ENCODE data around the gene ARL5A. TPM values are rescaled to one million over a fixed set of nuclear protein-coding genes. Genes with fewer than 3 reads are reported as not detected.

ARL5A gene
- total and polyA plus RNA-seq, 9 donors: 11.6 to 41.4 (median 33.3) TPM

DNA sequence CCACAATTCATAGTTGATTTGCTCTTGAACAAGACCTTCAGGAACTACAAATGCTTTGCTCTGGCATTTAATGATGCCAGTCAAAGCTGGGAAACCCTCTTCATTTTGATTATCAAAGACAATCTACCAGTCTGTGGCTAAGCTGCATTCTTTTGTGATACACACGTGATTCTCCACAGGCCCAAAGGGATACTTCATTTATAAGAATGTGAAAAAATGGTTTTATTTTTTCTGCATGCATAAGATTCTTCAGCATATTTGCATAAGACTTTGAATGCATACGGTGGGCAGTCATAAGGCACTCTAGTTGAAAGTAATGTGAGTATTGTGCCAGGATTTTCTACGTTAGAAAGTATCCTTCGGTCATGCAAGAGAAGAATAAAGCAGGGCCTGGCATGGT is 33.0 kb upstream of the ARL5A start:
- intact Hi-C loops (cut with DNase I): no loop called here
- 71 to 77% (median 73%) methylated on average over 4 of the region's 4 CpGs for WGBS, 3 donors
- H3K4me3 ChIP-seq: no peak overlapping the region
- no peak overlapping the region for H3K27ac ChIP-seq
- no peak for TF ChIP-seq POLR2A (IDR thresholded peaks at IDR 0.05)
- no peak for TF ChIP-seq EP300 (IDR thresholded peaks at IDR 0.05)
- TF ChIP-seq, protein P1, sequence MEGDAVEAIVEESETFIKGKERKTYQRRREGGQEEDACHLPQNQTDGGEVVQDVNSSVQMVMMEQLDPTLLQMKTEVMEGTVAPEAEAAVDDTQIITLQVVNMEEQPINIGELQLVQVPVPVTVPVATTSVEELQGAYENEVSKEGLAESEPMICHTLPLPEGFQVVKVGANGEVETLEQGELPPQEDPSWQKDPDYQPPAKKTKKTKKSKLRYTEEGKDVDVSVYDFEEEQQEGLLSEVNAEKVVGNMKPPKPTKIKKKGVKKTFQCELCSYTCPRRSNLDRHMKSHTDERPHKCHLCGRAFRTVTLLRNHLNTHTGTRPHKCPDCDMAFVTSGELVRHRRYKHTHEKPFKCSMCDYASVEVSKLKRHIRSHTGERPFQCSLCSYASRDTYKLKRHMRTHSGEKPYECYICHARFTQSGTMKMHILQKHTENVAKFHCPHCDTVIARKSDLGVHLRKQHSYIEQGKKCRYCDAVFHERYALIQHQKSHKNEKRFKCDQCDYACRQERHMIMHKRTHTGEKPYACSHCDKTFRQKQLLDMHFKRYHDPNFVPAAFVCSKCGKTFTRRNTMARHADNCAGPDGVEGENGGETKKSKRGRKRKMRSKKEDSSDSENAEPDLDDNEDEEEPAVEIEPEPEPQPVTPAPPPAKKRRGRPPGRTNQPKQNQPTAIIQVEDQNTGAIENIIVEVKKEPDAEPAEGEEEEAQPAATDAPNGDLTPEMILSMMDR (IDR thresholded peaks at IDR 0.05): no peak
- DNase-seq: no peak
- H3K27me3 ChIP-seq: no peaks in the 10 kb centered on the region
- H3K9me3 ChIP-seq: no peaks in the 10 kb centered on the region
- H3K4me1 ChIP-seq (ENCODE audit: insufficient read depth): no peaks in the 10 kb centered on the region
- H3K36me3 ChIP-seq: no peaks in the 10 kb centered on the region

DNA sequence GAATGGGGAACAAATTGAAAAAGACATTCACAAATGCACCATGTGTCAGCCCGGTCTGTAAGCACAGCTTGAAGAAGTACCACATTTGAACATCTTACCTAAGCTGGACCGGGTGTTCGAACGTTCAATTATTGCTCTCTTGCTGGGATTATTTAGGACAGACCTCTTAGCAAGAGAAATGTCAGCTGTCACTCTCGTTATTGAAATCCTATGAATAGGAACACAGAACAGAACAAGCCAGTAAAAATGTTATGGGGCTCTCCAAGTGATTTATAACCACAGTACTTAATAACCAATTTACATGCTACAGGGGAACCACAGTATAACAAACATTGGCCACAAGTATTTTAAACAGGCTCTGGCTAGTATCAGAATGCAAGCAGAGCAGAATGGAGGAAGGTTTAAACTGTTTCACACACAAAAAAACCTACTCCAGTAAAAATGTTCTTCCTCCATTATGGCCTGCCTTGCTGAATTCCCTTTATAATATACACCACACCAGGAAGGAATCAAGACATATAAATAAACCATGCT is 32.5 kb upstream of the ARL5A start:
- TF ChIP-seq, protein P1 (IDR thresholded peaks at IDR 0.05): no peak
- no peak for DNase-seq
- H3K4me1 ChIP-seq (ENCODE audit: insufficient read depth): no peaks in the 10 kb centered on the region
- WGBS, 3 donors: 46 to 68% (median 62%) methylated on average over 5 of the region's 5 CpGs
- intact Hi-C loops (cut with DNase I): no loop called here
- no peaks in the 10 kb centered on the region for H3K36me3 ChIP-seq
- H3K27me3 ChIP-seq: no peaks in the 10 kb centered on the region
- no peak overlapping the region for H3K27ac ChIP-seq
- no peaks in the 10 kb centered on the region for H3K9me3 ChIP-seq
- no peak overlapping the region for H3K4me3 ChIP-seq

GRCh38 chr2:151860210-151860609 is 32.0 kb upstream of the ARL5A start:
- H3K36me3 ChIP-seq: no peaks in the 10 kb centered on the region
- H3K9me3 ChIP-seq: no peaks in the 10 kb centered on the region
- 68 to 76% (median 70%) methylated on average over 4 of the region's 4 CpGs for WGBS, 3 donors
- no peaks in the 10 kb centered on the region for H3K4me1 ChIP-seq (ENCODE audit: insufficient read depth)
- intact Hi-C loops (cut with DNase I): no loop called here
- H3K27ac ChIP-seq: no peak overlapping the region
- no peak for DNase-seq
- no peak overlapping the region for H3K4me3 ChIP-seq
- no peaks in the 10 kb centered on the region for H3K27me3 ChIP-seq
- TF ChIP-seq, protein P1 (IDR thresholded peaks at IDR 0.05): no peak
- no peak for TF ChIP-seq EP300 (IDR thresholded peaks at IDR 0.05)
- no peak for TF ChIP-seq POLR2A (IDR thresholded peaks at IDR 0.05)

DNA sequence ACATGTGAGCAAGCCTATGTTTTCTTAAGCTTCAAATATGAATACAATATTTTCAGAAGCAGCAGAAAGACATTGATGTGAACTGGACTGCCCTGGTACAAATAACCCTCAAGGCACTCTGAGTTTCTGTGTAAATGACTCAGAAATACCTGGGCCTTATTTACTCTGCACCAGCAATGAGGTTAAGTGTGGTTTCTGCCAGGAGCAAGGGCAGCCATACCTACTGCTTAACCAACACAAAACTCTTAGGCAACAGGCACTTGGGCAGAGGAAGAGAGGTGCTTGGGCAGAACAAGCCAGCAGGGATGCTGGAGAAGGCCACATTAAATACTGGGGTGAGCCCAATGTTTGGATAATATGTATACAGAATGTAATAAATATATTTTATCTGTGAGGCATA is 29.4 kb upstream of the ARL5A start:
- H3K27me3 ChIP-seq: no peaks in the 10 kb centered on the region
- no peak for DNase-seq
- intact Hi-C loops (cut with DNase I): no loop called here
- no peaks in the 10 kb centered on the region for H3K9me3 ChIP-seq
- H3K4me3 ChIP-seq: no peak overlapping the region
- H3K27ac ChIP-seq: no peak overlapping the region
- no peaks in the 10 kb centered on the region for H3K36me3 ChIP-seq
- TF ChIP-seq EP300 (IDR thresholded peaks at IDR 0.05) (no peak), POLR2A (IDR thresholded peaks at IDR 0.05) (no peak)
- TF ChIP-seq, protein P1 (IDR thresholded peaks at IDR 0.05): no peak
- H3K4me1 ChIP-seq (ENCODE audit: insufficient read depth): no peaks in the 10 kb centered on the region

Data from ovary (tissue), 9 donors.